ENCODE data around the gene RAB4A. TPM values are rescaled to one million over a fixed set of nuclear protein-coding genes. Genes with fewer than 3 reads are reported as not detected.

RAB4A gene
- total RNA-seq, 2 donors from 2014 or later: 25.5 to 29.5 TPM

DNA sequence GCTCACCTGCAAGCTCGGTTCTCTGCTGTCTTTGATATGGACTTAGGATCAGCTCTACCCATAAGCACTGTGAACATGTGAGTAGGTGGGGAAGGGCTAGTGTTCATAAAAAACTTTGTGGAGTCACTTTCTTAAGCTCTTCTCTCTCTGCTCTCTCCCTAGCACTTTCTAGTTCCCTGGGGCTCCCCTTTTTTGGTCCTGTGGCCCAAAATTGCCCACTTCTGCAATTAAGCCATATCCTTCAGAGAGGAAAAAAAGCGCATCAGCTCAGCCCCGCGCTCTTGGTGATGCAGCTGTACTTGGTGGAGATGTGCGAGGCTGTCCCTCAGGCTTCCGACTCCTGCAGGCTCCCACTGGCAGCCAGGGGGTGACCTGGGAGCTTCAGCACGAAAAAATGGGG lies 48.6 kb downstream of the RAB4A start:
- no peak for DNase-seq (ENCODE audit: low spot score)
- H3K27ac ChIP-seq: no peak overlapping the region
- no peaks in the 10 kb centered on the region for H3K4me1 ChIP-seq (ENCODE audit: control insufficient read depth in 1 of 2, low read depth in 2 of 2)
- H3K9me3 ChIP-seq: no peaks in the 10 kb centered on the region
- H3K36me3 ChIP-seq: peaks cover 16% of the 10 kb centered on the region
- no peak for ATAC-seq (ENCODE audit: insufficient number of reproducible peaks, low FRiP score, low read depth)
- no peaks in the 10 kb centered on the region for H3K27me3 ChIP-seq (replicated peaks; ENCODE audit: insufficient read depth)
- TF ChIP-seq, protein P1, sequence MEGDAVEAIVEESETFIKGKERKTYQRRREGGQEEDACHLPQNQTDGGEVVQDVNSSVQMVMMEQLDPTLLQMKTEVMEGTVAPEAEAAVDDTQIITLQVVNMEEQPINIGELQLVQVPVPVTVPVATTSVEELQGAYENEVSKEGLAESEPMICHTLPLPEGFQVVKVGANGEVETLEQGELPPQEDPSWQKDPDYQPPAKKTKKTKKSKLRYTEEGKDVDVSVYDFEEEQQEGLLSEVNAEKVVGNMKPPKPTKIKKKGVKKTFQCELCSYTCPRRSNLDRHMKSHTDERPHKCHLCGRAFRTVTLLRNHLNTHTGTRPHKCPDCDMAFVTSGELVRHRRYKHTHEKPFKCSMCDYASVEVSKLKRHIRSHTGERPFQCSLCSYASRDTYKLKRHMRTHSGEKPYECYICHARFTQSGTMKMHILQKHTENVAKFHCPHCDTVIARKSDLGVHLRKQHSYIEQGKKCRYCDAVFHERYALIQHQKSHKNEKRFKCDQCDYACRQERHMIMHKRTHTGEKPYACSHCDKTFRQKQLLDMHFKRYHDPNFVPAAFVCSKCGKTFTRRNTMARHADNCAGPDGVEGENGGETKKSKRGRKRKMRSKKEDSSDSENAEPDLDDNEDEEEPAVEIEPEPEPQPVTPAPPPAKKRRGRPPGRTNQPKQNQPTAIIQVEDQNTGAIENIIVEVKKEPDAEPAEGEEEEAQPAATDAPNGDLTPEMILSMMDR (IDR thresholded peaks at IDR 0.05): no peak
- no peak overlapping the region for H3K4me3 ChIP-seq

DNA sequence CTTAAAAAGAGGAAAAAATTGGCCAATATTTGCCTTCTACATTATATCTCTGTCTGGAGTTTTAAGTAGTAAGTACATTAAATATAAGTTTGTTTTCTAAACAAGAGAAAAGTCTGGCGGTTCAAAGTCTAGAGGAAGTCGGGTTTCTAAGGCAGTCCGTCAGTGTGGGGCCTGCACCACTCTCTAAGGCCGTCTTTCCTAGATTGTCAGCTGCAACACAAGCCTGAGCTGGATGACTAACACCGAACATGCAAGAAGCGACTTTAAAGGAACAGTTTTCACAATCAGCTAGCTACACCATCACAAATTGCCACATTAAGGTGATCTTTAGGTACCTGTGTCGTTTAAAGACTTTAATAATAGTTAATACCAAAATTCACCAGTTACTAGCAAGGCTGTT lies 52.3 kb downstream of the RAB4A start:
- peaks cover 24% of the 10 kb centered on the region for H3K36me3 ChIP-seq
- no peak for DNase-seq (ENCODE audit: low spot score)

DNA sequence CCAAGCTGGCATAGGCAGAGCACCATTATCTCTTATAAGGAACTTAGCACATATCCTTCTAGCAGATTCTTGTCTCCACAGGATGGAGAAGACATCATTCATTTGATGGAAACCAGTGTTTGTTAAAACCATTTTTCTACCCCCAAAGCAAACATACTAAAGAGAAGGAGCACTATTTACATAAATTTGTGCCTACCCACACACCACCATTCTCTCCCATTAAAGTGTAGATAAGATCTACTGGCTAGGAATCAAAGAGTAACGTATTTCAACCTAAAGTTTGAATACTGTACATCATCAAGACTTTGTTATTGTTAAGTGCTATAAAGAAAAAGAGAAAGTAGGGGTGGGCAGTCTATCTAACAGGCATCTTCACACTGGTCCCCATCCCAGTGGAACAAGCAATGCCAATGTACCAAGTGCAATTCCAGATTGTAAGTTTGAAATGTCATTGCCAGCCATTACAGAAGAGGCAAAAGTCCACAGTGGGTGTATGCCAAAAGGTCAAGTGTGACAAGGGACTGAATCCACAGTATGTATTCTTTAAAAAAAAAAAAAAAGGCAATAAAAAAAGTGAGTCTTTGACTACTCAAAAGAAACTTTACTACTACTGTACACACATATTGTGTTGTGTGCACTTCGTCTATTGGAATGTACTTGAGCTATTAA lies 53.1 kb downstream of the RAB4A start:
- TF ChIP-seq, protein P1 (IDR thresholded peaks at IDR 0.05): no peak
- Histone ChIP-seq H3K4me1 (ENCODE audit: control insufficient read depth in 1 of 2, low read depth in 2 of 2) (no peaks in the 10 kb centered on the region), H3K27me3 (replicated peaks; ENCODE audit: insufficient read depth) (no peaks in the 10 kb centered on the region), H3K36me3 (peaks cover 24% of the 10 kb centered on the region), H3K9me3 (no peaks in the 10 kb centered on the region), H3K27ac (no peak overlapping the region), H3K4me3 (no peak overlapping the region)
- DNase-seq (ENCODE audit: low spot score) (no peak), ATAC-seq (ENCODE audit: insufficient number of reproducible peaks, low FRiP score, low read depth) (no peak)

More for the DNA sequence above, 52.3 kb downstream of the RAB4A start:
- no peak overlapping the region for H3K27ac ChIP-seq
- ATAC-seq (ENCODE audit: insufficient number of reproducible peaks, low FRiP score, low read depth): no peak
- no peaks in the 10 kb centered on the region for H3K27me3 ChIP-seq (replicated peaks; ENCODE audit: insufficient read depth)
- H3K9me3 ChIP-seq: no peaks in the 10 kb centered on the region
- no peak overlapping the region for H3K4me3 ChIP-seq
- TF ChIP-seq, protein P1 (IDR thresholded peaks at IDR 0.05): no peak
- no peaks in the 10 kb centered on the region for H3K4me1 ChIP-seq (ENCODE audit: control insufficient read depth in 1 of 2, low read depth in 2 of 2)

DNA sequence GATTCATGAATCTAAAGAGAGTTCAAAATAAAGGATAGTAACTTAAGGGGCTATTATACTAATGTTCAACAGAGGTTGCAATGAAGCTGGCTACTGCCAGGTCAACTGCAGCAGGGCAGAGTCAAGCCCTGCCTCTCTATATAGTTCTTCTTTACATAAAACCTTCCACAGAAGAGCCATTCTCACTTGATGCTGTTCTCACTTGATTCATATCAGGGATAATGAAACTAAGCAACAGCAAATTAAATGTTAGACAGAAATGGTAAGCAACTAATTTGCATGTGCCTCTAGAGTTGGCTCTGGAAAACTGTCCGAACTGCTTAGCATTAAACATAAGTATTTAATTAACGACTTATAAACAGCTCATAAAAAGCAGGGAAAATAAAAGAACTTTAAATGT lies 54.5 kb downstream of the RAB4A start:
- no peak overlapping the region for H3K27ac ChIP-seq
- no peaks in the 10 kb centered on the region for H3K9me3 ChIP-seq
- H3K36me3 ChIP-seq: peaks cover 16% of the 10 kb centered on the region
- no peaks in the 10 kb centered on the region for H3K27me3 ChIP-seq (replicated peaks; ENCODE audit: insufficient read depth)
- DNase-seq (ENCODE audit: low spot score) (no peak), ATAC-seq (ENCODE audit: insufficient number of reproducible peaks, low FRiP score, low read depth) (no peak)
- no peak overlapping the region for H3K4me3 ChIP-seq
- no peaks in the 10 kb centered on the region for H3K4me1 ChIP-seq (ENCODE audit: control insufficient read depth in 1 of 2, low read depth in 2 of 2)
- TF ChIP-seq, protein P1 (IDR thresholded peaks at IDR 0.05): no peak

DNA sequence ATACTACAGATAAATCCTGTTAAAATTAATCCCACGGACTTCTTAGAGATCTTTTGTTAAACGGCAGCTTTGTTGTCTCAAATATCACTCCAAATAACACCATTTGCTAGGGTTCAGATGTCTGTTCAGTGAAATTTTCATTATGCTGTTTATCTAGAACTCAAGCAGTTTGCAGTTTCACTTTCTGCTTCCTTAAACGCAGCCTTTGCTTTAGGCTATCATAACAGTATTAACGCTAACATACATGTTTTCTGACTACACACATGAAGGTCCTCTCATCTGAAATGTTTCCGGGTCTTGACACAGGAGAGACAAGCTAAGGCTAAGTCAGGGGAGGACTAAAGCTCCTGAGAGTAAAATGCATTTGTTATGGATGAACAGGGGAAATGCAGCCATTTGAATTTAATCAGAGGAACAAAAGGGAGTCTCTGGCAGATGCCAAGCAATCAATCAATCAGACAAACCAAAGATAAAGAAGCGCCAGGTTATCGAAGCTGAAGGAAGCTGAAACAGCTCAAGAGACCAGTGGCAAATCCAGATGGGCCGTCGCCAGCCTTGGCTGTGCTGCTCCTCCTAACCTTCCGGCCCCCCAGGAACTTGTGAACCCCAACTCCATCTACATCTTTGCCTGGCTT lies 55.1 kb downstream of the RAB4A start:
- Histone ChIP-seq H3K36me3 (peaks cover 16% of the 10 kb centered on the region), H3K4me3 (no peak overlapping the region), H3K9me3 (no peaks in the 10 kb centered on the region), H3K4me1 (ENCODE audit: control insufficient read depth in 1 of 2, low read depth in 2 of 2) (no peaks in the 10 kb centered on the region), H3K27ac (no peak overlapping the region), H3K27me3 (replicated peaks; ENCODE audit: insufficient read depth) (no peaks in the 10 kb centered on the region)
- DNase-seq (ENCODE audit: low spot score): no peak
- ATAC-seq (ENCODE audit: insufficient number of reproducible peaks, low FRiP score, low read depth): no peak
- TF ChIP-seq, protein P1 (IDR thresholded peaks at IDR 0.05): no peak
